GM21423 (cell line): ENCODE measurements around the gene MORC2.

Experiments used
- ATAC-seq: cut with Tn5 transposase; IDR thresholded peaks from one replicate; pipeline ENCODE4 v1.9.1; 2021; ENCODE audit warnings: mild to moderate bottlenecking, moderate library complexity; ENCODE audit not compliant: unreplicated experiment

MORC2 gene

DNA sequence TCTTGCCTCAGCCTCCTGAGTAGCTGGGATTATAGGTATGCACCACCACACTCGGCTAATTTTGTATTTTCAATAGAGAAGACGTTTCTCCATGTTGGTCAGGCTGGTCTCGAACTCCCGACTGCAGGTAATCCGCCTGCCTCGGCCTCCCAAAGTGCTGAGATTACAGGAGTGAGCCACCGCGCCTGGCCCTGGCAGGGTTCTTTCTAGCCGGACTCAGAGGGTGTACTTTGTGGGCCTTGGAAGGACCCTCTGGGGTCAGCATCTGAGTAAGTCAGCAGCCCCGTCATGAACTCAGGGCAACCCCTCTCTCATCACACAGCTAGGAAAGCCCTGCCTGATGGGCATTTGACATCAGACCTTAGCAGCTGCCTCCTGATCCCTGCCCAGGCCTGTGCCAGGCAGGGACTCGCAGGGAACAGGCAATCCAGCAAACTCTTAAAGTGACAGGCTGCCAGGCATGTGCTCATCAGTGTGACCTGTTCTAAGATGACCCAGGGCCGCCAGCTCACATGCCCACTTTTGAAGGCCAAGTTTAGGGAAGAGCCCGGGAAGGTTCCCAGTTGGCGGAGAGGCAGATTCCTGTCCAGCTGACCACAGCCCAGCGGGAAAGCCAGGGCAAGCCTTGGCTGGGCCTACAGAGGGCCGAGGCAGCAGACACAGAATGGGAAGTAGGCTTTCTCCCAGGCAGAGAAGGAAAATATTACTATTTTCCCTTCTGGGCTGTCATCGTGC, 92.9 kb downstream of the MORC2 start:
- no peak for ATAC-seq
